ENCODE measurements around the gene DGKQ.

GRCh38 chr4:1002131-1002630 lies 28.8 kb upstream of the DGKQ start:
- TF ChIP-seq ZNF274 (IDR thresholded peaks at IDR 0.05; ENCODE audit: low read depth, low read length) (no peak), SUZ12 (IDR thresholded peaks at IDR 0.05; ENCODE audit: extremely low read depth, insufficient read depth, insufficient read length) (no peak)

Data from NT2/D1 (cell line).